HL-60/S4 treated with retinoic acid at 250 ng/mL for 4 days and 3 days (cell line): ENCODE measurements around the gene ANKRD24.
"Not testable (repeated sequence)": the region's sequence is repeated elsewhere in the genome, so short reads cannot be mapped to it uniquely, and the experiment has no call there.

Experiments
- in situ Hi-C: fragments of 300-500 bp; cut with MboI; formaldehyde crosslinking; loops from 2 replicates; pipeline ENCODE4 v1.7.0; 2022; ENCODE audit warnings: low sequenced_read_pairs

Gene ANKRD24

DNA sequence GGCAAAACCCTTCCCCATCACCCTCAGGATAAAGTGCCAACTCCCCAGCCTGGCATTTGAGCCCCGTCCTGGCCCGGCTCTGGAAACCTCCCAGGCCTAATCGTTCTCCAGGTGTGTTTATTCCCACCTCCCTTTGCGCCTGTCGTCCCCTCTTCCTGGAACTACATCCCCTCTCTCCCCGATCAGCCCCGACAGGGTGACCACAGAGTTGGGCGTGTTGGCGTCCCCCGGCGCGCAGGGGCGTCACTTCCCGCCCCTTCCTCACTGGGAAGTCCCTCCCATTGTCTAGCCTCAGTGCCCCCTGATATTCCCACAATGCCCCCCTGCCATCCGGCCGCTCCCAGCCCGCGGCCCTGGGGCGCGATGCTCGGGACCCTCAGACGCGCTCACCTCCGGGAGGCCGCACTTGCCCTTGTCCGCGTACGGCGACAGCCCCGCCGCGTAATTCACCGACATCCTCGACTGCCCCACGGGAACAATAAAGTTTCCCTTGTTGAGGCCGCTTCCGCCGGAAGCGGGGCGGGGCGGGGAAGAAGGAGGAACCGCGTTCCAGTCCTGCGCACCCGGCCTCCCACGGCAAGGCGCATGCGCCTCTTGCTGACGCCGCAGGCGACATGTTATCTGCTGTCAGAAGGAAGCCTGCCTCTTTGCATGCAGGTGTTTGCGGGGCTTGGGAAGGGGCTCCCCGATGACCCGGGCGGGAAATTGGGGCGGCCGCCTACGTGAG is at the start of gene ANKRD24, which contains the start of gene SIRT6:
Gene ANKRD24, plus strand, starts transcription at position 606 of the 727 bp plus-strand sequence. CDS start 3,737 bp downstream, outside the sequence.
Gene SIRT6, minus strand, starts transcription at position 480 of the 727 bp plus-strand sequence. Its CDS starts 24 bp downstream, at position 456.
- in situ Hi-C loops, result no loop called here

DNA sequence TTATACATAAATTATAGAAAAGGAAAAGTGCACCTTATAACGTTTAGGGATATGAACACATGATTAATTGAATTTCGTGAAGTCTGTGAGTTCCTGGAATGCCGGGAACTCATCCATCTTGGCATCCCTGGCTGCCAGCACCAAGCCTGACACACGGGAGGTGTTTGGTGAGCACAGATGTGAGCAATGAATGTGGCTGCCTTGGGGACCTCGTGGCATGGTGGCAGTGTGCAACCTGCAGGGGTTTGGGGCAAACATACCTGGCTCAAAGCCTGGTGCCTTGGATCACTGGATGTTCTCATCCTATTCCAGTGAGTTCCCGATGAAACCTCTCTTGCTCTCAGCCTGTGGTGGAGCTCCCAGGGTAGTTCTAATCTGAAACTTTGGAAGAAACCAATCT is 48.1 kb upstream of the ANKRD24 start:
- in situ Hi-C loops, result no loop called here

DNA sequence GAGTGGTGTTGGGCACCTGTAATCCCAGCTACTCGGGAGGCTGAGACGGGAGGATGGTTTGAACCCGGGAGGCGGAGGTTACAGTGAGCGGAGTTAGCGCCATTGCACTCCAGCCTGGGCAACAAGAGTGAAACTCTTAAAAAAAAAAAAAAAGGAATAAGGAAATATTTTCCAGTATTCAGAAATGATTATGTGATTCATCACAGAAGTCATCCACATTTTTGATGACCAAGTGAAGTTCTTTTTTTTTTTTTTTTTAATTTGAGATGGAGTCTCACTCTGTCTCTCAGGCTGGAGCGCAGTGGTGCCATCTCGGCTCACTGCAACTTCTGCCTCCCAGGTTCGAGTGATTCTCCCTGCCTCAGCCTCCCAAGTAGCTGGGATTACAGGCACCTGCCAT is 47.1 kb upstream of the ANKRD24 start:
- in situ Hi-C loops, result not testable (repeated sequence)

DNA sequence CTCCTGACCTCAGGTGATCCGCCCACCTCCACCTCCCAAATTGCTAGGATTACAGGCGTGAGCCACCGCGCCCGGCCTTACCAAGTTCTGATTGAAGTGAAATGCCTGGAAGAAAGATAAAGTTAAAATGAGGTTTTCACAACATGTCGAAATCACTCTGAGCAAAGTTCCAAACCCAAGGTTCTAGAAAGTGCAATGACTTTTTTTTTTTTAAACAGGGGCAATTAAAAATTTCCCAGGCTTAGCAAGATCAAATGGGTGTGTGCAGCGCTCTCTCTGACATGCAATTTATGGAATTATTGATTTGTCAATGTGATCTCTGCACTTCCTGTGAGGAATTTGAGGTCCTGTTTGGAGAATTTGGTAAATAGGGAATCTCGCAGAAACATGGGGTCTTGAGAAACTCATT is 45.8 kb upstream of the ANKRD24 start:
- in situ Hi-C loops, result no loop called here

DNA sequence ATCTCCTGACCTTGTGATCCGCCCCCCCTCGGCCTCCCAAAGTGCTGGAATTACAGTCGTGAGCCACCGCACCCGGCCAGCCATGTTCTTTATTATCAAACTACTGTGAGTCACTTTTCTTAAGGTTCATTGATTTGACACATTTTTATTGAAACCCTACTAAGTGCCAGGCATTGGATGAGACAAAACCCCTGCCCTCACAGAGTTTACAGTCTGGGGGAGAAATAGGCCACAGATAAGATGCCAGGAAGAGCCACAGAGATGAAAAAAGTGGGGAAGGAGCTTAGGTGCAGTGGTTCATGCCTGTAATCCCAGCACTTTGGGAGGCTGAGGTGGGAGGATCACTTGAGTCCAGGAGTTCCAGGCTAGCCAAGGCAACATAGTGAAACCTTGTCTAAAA is 44.0 kb upstream of the ANKRD24 start:
- in situ Hi-C loops, result no loop called here

DNA sequence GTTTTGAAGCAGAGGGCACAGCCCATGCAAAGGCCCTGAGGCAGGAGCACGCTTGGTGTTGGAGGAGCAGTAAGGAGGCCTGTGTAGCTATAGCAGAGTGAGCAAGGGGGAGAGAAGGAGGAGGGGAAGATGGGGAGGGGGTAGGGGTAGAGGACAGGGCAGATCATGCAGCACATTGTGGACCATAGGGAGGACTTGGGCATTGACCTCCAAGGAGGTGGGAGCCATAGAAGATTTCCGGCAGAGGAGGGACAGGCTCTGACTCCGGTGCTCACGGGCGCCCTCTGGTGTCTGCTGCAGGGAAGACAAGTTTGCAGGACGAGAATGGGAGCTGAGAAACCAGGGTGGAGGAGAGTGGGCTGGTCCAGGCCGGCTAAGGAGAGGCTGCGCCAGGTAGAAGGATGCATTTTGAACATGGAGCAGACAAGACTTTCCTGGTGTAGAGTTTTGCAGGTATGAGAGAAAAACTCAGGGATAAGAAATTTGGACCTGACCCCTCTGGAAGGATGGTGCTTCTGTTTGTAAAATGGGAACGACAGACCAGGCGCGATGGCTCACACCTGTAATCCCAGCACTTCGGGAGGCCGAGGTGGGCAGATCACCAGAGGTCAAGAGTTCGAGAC is 42.8 kb upstream of the ANKRD24 start:
- in situ Hi-C loops, result no loop called here

DNA sequence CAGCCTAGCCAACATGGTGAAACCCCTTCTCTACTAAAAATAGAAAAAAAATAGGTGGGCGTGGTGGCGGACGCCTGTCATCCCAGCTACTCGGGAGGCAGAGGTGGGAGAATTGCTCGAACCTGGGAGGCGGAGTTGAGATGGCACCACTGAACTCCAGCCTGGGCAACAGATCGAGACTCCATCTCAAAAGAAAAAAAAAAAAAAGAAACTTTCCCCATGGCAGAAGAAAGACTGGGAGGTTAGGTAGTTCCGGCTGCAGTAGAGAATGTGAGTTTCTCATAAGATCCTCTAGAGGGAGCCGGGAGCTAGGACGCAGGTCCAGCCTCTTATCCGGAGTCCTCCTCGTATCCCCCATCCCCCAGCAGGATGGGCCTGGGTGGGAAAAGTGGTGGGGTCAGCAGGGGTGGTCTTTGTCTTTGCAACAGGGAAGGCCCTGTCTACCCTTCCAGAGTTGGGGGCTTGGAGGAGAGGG is 42.2 kb upstream of the ANKRD24 start:
- in situ Hi-C loops, result no loop called here

DNA sequence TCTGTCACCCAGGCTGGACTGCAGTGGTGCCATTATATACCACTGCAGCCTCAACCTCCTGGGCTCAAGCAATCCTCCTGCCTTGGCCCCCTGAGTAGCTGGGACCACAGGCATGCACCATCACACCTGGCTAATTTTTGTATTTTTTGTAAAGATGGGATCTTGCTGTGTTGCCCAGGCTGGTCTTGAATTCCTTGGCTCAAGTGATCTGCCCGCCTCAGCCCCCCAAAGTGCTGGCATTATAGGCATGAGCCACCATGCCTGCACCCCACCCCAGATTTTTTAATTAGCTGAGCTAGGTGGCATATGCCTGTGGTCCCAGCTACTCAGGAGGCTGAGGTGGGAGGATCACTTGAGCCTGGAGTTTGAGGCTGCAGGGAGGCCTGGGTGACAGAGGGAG is 39.6 kb upstream of the ANKRD24 start:
- in situ Hi-C loops, result not testable (repeated sequence)

DNA sequence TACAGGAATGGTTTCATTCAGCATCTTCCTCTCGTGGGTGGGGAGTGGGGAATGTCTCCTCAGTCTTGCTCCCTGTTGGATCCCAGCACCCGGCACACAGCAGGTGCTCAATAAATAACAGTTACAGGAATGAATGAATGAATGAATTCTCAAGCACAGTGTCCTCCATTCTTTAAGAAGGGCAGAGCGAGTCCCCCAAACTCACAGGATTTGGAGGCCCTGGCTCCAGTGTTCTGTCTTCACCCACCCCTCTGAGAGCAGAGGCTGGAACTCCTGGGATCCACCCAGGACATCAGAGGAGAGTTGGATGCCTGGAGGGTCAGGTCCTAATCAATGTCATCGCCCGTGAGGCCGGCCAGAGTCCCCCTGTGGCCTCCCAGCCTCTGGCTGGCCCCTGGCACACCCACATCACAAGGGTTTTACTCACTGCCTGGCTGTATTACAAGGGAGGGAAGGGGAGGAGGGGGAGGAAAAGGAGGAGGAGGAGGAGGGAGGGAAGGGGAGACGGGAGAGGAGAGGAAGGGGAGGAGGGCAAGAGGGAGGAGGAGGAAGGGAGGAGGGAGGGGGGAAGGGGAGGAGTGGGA is 37.7 kb upstream of the ANKRD24 start:
- in situ Hi-C loops, result no loop called here

DNA sequence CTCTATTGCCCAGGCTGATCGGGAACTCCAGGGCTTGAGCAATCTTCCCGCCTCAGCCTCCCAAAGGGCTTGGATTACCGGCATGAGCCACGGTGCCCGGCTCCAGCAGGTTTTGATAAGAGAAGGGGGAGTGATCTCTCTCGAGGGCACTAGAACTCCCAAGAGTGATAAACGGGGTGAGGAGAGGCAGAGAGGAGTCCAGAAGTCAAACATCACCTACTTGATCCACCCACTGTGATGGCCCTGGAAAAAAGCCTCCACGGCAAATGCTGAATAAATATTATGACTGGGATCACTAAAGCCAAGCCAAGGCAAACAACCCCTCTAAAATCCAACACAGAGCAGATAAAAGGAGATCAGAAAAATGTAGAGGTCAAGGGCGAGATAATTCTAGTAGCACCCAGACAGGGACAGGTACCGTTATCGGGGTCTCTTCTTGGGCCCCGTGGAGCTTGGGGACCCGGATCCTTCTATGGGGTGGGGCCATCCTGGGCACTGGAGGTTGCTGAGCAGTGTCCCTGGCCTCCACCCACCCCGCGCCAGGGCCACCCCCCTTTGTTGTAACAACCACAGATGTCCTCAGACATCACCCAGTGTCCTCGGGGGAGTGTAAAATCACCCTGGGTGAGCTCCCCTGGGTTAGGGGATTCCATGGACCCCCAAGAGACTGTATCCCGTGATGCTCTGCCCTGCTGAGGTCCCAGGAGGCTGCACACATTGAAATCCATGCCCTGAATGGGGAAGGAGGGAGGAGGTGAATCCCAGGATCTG is 32.8 kb upstream of the ANKRD24 start:
- in situ Hi-C loops, result no loop called here

DNA sequence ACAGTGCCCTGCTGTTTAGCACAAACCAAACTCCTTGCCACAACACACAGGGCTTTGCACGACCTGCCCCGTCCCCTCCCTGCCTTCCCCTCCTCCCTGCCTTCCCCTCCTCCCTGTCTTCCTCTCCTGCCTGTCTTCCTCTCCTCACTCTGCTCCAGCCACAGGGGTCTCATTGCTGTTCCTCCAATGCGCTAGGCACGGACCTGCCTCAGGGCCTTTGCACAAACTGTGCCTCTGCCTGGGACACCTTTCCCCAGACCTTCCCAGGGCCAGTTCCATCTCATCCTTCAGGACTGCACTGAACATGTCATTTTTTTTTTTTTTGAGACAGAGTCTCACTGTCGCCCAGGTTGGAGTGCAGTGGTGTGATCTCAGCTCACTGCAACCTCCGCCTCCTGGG is 30.9 kb upstream of the ANKRD24 start:
- in situ Hi-C loops, result no loop called here

DNA sequence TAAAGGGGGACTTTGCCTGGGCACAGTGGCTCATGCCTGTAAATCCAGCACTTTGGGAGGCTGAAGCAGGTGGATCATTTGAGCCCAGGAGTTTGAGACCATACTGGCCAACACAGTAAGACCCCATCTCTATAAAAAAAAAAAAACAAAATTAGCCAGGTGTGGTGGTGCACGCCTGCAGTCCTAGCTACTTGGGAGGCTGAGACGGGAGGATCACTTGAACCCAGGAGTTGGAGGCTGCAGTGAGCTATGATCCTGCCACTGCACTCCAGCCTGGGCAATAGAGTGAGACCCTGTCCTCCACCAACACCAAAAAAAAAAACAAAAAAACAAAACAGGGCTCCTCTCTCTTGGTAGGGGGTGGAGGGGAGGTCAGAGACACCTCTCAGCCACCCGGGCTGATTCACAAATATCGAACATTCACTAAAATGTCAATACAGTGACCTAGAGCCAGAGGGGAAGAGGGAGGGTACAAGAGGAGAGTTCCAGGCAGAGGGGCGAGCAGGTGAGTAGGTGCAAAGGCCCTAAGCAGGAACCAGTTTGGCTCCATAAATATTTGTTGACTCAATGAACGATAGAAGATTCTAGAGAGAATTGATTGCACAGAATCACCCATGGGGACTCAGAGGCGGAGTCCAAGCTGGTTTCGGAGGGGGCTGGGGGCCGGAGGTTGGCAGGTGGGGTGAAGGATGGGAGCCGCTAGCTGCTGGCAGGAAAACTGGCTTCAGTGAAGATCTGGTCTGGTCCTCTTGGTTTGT is 30.1 kb upstream of the ANKRD24 start:
- in situ Hi-C loops, result no loop called here

DNA sequence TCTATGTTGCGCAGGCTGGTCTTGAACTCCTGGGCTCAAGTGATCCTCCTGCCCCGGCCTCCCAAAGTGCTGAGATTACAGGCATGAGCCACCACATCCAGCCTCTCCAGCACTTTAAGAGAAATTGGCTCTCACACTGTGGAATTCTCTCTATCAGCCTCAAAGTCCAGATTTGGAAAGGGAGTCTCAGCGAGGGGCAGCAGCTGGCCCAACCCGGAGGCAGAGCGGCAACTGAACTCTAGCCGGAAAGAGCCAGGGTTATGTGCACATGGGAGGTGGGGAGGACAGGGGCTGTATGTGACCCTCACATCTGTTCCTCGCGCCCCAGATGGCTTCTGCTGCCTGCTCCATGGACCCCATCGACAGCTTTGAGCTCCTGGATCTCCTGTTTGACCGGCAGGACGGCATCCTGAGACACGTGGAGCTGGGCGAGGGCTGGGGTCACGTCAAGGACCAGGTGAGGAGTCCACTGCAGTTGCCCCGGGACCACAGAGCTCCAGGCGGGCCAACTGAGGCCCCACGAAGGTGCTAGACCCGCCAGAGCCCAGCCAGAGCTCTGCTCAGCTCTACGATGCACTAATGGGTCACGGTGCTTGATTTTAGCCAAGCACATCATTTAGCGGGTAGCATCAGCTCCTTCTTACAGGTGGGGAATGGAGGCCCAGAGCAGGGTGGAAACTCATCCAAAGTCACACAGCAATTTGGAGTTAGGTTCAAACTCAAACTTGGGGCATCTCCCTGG is 27.7 kb upstream of the ANKRD24 start:
- in situ Hi-C loops, result no loop called here

DNA sequence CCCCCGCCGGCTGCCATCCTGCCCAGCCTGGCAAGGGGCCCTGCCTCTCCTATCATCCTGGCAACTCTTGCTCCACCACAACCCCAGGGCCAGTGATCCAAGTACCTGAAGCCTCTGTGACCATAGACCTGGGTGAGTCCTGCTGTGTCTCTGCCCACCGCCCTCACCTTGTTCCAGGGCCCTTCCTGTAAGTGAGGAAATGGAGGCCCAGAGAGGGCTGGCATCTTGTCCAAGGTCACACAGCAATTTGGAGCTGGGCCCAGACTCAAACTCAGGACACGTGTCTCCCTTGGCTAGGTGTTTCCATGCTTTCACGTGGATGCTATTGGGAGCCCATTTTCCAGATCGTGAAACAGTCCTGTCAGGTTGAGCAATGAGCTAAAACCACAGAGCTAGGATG is 25.3 kb upstream of the ANKRD24 start:
- in situ Hi-C loops, result no loop called here

DNA sequence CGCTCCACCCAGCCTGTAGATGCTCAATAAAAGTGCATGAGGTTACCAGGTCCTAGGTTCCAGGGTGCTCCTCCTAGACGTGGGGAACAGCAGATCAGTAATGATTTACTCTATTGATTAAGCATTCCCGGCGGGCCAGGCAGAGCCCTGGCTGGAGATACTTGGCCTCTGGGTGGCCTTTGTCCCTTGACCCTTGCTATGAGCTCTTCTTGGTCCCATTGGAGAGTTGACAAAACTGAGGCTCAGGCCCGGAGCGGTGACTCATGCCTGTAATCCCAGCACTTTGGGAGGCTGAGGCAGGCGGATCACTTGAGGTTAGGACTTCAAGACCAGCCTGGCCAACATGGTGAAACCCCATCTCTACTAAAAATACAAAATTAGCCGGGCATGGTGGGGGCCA is 24.5 kb upstream of the ANKRD24 start:
- in situ Hi-C loops, result not testable (repeated sequence)

DNA sequence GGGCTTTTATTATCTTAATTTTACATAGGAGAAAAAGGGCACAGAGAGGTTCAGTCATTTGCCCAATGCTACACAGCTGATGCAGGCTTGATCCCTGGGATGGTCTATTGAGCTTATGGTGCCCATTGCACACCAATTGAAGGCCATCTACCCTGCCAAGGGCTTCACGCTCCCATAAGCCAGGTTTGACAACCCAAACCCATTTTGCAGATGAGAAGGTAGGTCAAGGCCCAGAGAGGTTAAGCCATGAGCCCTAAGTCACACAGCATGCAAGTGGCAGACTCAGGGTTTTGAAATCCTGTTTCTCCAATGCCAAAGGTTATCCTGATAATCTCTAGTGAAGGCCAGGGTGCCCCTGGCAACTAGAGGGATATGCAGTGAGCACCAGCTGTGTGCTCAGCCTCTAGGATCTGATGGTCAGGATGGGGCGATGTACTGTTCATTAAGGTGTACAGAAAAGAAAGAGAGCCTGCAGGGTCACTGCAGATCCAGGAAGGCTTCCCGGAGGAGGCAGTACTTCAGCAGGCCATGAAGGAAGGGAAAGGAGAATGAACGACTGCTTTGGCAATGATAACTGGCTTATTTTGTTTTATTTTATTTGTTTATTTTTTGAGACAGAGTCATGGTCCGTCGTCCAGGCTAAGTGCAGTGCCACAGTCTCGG is 20.9 kb upstream of the ANKRD24 start:
- in situ Hi-C loops, result no loop called here

DNA sequence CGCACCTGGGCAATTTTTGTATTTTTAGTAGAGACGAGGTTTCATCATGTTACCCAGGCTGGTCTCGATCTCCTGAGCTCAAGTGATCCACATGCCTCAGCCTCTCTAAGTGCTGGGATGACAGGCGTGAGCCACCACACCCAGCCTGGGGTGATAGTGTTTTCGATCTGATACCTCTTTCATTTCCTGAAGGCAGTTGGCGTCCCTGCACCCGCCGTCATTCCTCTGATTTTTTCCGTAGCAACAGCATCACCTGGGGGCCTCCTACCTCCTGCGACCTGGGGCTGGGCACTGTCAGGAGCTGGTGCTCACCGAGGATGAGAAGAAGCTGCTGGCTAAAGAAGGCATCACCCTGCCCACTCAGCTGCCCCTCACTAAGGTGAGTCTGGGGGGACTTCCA is 18.2 kb upstream of the ANKRD24 start:
- in situ Hi-C loops, result no loop called here

DNA sequence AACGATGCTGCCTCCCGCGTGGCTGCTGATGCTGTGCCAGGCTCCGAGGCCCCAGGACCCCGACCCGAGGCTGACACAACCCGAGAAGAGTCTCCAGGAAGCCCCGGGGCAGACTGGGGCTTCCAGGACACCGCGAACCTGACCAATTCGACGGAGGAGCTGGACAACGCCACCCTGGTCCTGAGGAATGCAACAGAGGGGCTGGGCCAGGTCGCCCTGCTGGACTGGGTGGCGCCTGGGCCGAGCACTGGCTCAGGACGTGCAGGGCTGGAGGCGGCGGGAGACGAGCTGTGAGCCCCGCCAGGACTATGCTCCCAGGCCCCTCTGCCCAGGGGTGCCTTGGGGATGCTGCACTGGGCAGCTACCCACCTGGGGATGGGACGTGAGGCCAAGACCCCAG is 10.8 kb upstream of the ANKRD24 start:
- in situ Hi-C loops, result no loop called here

DNA sequence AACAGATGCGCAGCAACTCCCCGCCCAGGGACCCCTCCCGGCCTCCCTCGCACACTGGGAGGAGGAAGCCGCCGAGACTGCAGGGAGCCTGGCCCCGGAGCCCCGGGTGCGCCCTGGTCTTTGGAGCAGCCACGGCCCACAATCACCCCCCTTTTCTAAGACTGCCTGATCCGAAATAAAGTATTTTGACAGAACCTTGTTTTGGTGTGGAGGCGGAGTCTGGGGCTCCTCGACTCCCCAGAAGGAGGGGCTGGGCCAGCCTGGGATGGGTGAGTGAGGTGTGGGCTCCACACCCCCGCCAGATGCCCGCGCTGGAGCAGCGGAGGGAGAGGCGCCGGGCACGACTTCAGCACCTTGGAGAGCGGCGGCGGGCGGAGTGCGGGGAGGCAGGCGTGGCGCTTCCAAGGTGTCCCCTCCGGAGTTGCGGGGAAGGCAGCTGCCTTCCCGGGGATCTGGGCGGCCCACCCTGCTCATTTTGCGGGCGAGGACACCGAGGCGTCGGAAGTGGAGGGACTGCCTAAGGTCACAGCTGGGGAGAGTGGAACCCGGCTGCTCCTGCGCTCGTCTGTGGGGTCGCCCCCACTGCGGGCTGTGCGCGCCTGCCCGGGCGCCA is 9.5 kb upstream of the ANKRD24 start:
- in situ Hi-C loops, result no loop called here
